Urothelium cell line (cell line): ENCODE results near the gene GPBP1.
A peak's percentile ranks its signal among the peaks of the same experiment; 100 is the strongest.
"Not testable (repeated sequence)": the region's sequence is repeated elsewhere in the genome, so short reads cannot be mapped to it uniquely, and the experiment has no call there.

Source experiments
- DNase-seq: peaks from one replicate; pipeline ENCODE4 v3.0.0; 2011; ENCODE audit warnings: low spot score, mixed read lengths
- FAIRE-seq: peaks from 2 replicates; lab custom pipeline; 2011; peaks lifted over from hg19 to GRCh38; lab: Jason Lieb, UNC

GPBP1 gene

GRCh38 chr5:57276353-57276752 is 102.5 kb downstream of the GPBP1 start:
- FAIRE-seq (no peak), DNase-seq (no peak)

- DNase-seq: peak; percentile 26
- FAIRE-seq: no peak
Measured at GRCh38 chr5:57277085-57277484, 103.2 kb downstream of the GPBP1 start.

GRCh38 chr5:57280853-57281252 is 107.0 kb downstream of the GPBP1 start:
- DNase-seq: no peak
- FAIRE-seq: no peak

GRCh38 chr5:57285084-57285483 is 111.2 kb downstream of the GPBP1 start:
- not testable (repeated sequence) for FAIRE-seq, DNase-seq

GRCh38 chr5:57291894-57292293 is 118.0 kb downstream of the GPBP1 start:
- no peak for DNase-seq
- no peak for FAIRE-seq

GRCh38 chr5:57292336-57292735 is 118.5 kb downstream of the GPBP1 start:
- FAIRE-seq: no peak

GRCh38 chr5:57298295-57298984 is 124.6 kb downstream of the GPBP1 start:
- DNase-seq: peak; percentile 68
- no peak for FAIRE-seq

More at GRCh38 chr5:57292336-57292735, 118.5 kb downstream of the GPBP1 start:
- DNase-seq: no peak

- DNase-seq (peak; percentile 59), FAIRE-seq (no peak)
Measured at GRCh38 chr5:57298985-57299491, 125.2 kb downstream of the GPBP1 start.

GRCh38 chr5:57299986-57300385 is 126.1 kb downstream of the GPBP1 start:
- DNase-seq (no peak), FAIRE-seq (no peak)

- DNase-seq (peak; percentile 71), FAIRE-seq (peak; percentile 76)
Measured at GRCh38 chr5:57302164-57302563, 128.3 kb downstream of the GPBP1 start.

- DNase-seq (no peak), FAIRE-seq (no peak)
Measured at GRCh38 chr5:57302643-57303042, 128.8 kb downstream of the GPBP1 start.

GRCh38 chr5:57303985-57304384 is 130.1 kb downstream of the GPBP1 start:
- DNase-seq (no peak), FAIRE-seq (no peak)

- no peak for DNase-seq
- no peak for FAIRE-seq
Measured at GRCh38 chr5:57304931-57305330, 131.1 kb downstream of the GPBP1 start.

GRCh38 chr5:57306359-57306758 is 132.5 kb downstream of the GPBP1 start:
- FAIRE-seq (no peak), DNase-seq (no peak)

- DNase-seq: no peak
- no peak for FAIRE-seq
Measured at GRCh38 chr5:57307516-57307915, 133.7 kb downstream of the GPBP1 start.

GRCh38 chr5:57309022-57309421 is 135.2 kb downstream of the GPBP1 start:
- not testable (repeated sequence) for FAIRE-seq, DNase-seq

- no peak for DNase-seq
- no peak for FAIRE-seq
Measured at GRCh38 chr5:57311251-57311650, 137.4 kb downstream of the GPBP1 start.

GRCh38 chr5:57311921-57312735 is 138.3 kb downstream of the GPBP1 start:
- DNase-seq (no peak), FAIRE-seq (no peak)

- no peak for FAIRE-seq
Measured at GRCh38 chr5:57313716-57314115, 139.9 kb downstream of the GPBP1 start.

More at GRCh38 chr5:57313716-57314115, 139.9 kb downstream of the GPBP1 start:
- no peak for DNase-seq
